SK-N-MC (cell line): ENCODE results near the gene SYNE1.

Experiments used
- DNase-seq: peaks from one replicate; pipeline ENCODE4 v3.0.0-alpha.2; 2011; ENCODE audit warnings: low read depth, low spot score
- H3K27ac ChIP-seq: fragments of 200-600 bp; sonication (generic); 2 replicates; pipeline ENCODE4 v1.5.1; 2016; ENCODE audit warnings: mixed run types
- H3K36me3 ChIP-seq: fragments of 200-600 bp; sonication (generic); 2 replicates; pipeline ENCODE4 v1.6.1; 2017; ENCODE audit warnings: antibody characterized with exemption, low read length, mixed read lengths; ENCODE audit not compliant: insufficient read depth
- H3K4me3 ChIP-seq: fragments of 200-600 bp; sonication (generic); 2 replicates; pipeline ENCODE4 v1.5.1; 2016
- H3K9ac ChIP-seq: fragments of 200-600 bp; sonication (generic); 2 replicates; pipeline ENCODE4 v1.8.0; 2017; ENCODE audit warnings: mixed run types, mixed read lengths; ENCODE audit not compliant: insufficient read length
- H3K9me3 ChIP-seq: fragments of 200-600 bp; sonication (generic); 2 replicates; pipeline ENCODE4 v1.6.1; 2017; ENCODE audit warnings: low read depth, mild to moderate bottlenecking, antibody characterized with exemption, low read length, moderate library complexity, mixed read lengths
- EZH2 ChIP-seq: fragments of 200-600 bp; sonication (generic); IDR thresholded peaks from one replicate; pipeline ENCODE4 v1.6.1; 2017; ENCODE audit warnings: antibody characterized with exemption
- FOXP2 ChIP-seq: optimal IDR thresholded peaks from 2 replicates; pipeline ENCODE3; 2011; ENCODE audit warnings: mild to moderate bottlenecking, moderate library complexity; ENCODE audit not compliant: insufficient read depth; ENCODE audit errors: extremely low read length, control extremely low read depth
- POLR2AphosphoS5 ChIP-seq: IDR thresholded peaks from 2 replicates; pipeline ENCODE4 v1.6.1; 2012; ENCODE audit warnings: mild to moderate bottlenecking, low read depth, low read length, borderline replicate concordance

SYNE1 gene

GRCh38 chr6:152454003-152454402 lies 183.2 kb downstream of the SYNE1 start:
- H3K27ac ChIP-seq, result no peak overlapping the region
- no peak overlapping the region for H3K9ac ChIP-seq
- no peaks in the 10 kb centered on the region for H3K9me3 ChIP-seq
- no peak overlapping the region for H3K4me3 ChIP-seq
- no peaks in the 10 kb centered on the region for H3K36me3 ChIP-seq
- no peak for TF ChIP-seq EZH2
- no peak for TF ChIP-seq POLR2AphosphoS5
- TF ChIP-seq FOXP2, result no peak
- DNase-seq, result no peak

DNA sequence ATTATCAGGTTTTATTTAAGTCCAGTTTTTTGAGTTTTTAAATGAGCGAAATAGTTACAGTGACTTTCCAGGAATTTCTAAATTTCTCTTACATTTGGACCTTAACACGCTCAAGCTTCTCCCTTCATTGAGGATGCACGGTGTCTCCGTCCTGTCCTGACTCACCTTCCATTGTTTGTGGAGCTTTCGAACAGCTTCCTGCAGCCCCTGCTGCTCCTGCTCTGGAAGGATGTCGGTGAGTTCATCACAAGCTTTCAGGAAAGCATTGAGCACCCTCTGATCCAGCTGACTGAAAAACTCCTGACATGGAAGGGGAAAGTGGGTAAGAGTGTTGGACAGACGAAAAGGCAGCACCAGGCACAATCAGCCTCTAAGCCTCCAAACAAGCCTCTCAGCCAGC lies 183.7 kb downstream of the SYNE1 start:
- DNase-seq, result no peak
- no peak overlapping the region for H3K27ac ChIP-seq
- no peak for TF ChIP-seq FOXP2
- no peak overlapping the region for H3K9ac ChIP-seq
- no peaks in the 10 kb centered on the region for H3K36me3 ChIP-seq
- H3K4me3 ChIP-seq, result no peak overlapping the region
- no peaks in the 10 kb centered on the region for H3K9me3 ChIP-seq

- no peak for TF ChIP-seq FOXP2
- TF ChIP-seq EZH2, result no peak
- TF ChIP-seq POLR2AphosphoS5, result no peak
- no peaks in the 10 kb centered on the region for H3K36me3 ChIP-seq
Observed at GRCh38 chr6:152452639-152453038, 184.5 kb downstream of the SYNE1 start.

DNA sequence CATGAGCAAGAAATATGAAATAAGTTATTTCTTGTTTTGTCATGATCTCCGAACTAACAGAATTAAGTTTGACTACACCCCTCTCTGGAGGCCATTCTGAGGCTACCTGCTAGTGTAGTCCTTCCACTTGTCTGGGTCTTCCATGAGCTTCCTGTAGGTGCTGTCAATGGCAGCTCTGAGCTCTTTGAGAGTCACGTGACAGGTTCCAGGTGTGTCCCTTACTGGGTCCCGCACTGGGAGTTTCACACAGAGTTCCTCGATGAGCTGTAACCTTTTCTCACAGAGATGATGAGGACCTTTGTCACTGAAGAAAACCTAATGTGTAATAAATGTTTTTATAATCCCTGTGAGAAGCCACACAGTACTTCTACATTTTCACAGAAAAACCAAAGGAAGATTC lies 186.6 kb downstream of the SYNE1 start:
- no peak for DNase-seq
- no peaks in the 10 kb centered on the region for H3K36me3 ChIP-seq
- H3K9me3 ChIP-seq, result no peaks in the 10 kb centered on the region
- no peak overlapping the region for H3K27ac ChIP-seq
- no peak overlapping the region for H3K9ac ChIP-seq
- TF ChIP-seq FOXP2 (no peak), EZH2 (no peak)
- H3K4me3 ChIP-seq, result no peak overlapping the region

More at GRCh38 chr6:152452639-152453038, 184.5 kb downstream of the SYNE1 start:
- Histone ChIP-seq H3K9ac (no peak overlapping the region), H3K4me3 (no peak overlapping the region), H3K9me3 (no peaks in the 10 kb centered on the region), H3K27ac (no peak overlapping the region)
- no peak for DNase-seq

GRCh38 chr6:152441902-152442301 lies 195.3 kb downstream of the SYNE1 start:
- DNase-seq, result no peak
- H3K9ac ChIP-seq, result no peak overlapping the region
- no peaks in the 10 kb centered on the region for H3K36me3 ChIP-seq
- H3K4me3 ChIP-seq, result no peak overlapping the region
- no peaks in the 10 kb centered on the region for H3K9me3 ChIP-seq
- no peak overlapping the region for H3K27ac ChIP-seq
- TF ChIP-seq POLR2AphosphoS5 (no peak), FOXP2 (no peak), EZH2 (no peak)

- no peak overlapping the region for H3K27ac ChIP-seq
- no peaks in the 10 kb centered on the region for H3K36me3 ChIP-seq
- no peaks in the 10 kb centered on the region for H3K9me3 ChIP-seq
- no peak overlapping the region for H3K4me3 ChIP-seq
- DNase-seq, result no peak
- no peak overlapping the region for H3K9ac ChIP-seq
- TF ChIP-seq FOXP2 (no peak), EZH2 (no peak), POLR2AphosphoS5 (no peak)
Observed at GRCh38 chr6:152435816-152436215, 201.3 kb downstream of the SYNE1 start.

GRCh38 chr6:152432758-152433157 lies 204.4 kb downstream of the SYNE1 start:
- no peak for DNase-seq
- Histone ChIP-seq H3K9ac (no peak overlapping the region), H3K4me3 (no peak overlapping the region), H3K27ac (no peak overlapping the region), H3K9me3 (no peaks in the 10 kb centered on the region), H3K36me3 (no peaks in the 10 kb centered on the region)
- TF ChIP-seq FOXP2, result no peak
- TF ChIP-seq EZH2, result no peak
- TF ChIP-seq POLR2AphosphoS5, result no peak

- no peak for DNase-seq
- TF ChIP-seq FOXP2 (no peak), POLR2AphosphoS5 (no peak), EZH2 (no peak)
Observed at GRCh38 chr6:152428126-152428525, 209.0 kb downstream of the SYNE1 start.

GRCh38 chr6:152426276-152426675 lies 210.9 kb downstream of the SYNE1 start:
- Histone ChIP-seq H3K36me3 (no peaks in the 10 kb centered on the region), H3K27ac (no peak overlapping the region), H3K9me3 (no peaks in the 10 kb centered on the region), H3K4me3 (no peak overlapping the region), H3K9ac (no peak overlapping the region)
- no peak for TF ChIP-seq EZH2
- DNase-seq, result no peak

More at GRCh38 chr6:152428126-152428525, 209.0 kb downstream of the SYNE1 start:
- Histone ChIP-seq H3K27ac (no peak overlapping the region), H3K9me3 (no peaks in the 10 kb centered on the region), H3K4me3 (no peak overlapping the region), H3K9ac (no peak overlapping the region), H3K36me3 (no peaks in the 10 kb centered on the region)
